ENCODE data around the gene HIGD1A.

Gene HIGD1A

GRCh38 chr3:42804106-42804830 lies at the start of gene HIGD1A:
HIGD1A (minus strand) TSS chr3:42804490; CDS start chr3:42794253, 10,237 bp downstream.
- peak; percentile 79 for DNase-seq (ENCODE audit: low read depth)

- DNase-seq (ENCODE audit: low read depth): no peak
These were observed 49.5 kb upstream of the HIGD1A start for GRCh38 chr3:42853739-42854302.

- no peak for DNase-seq (ENCODE audit: low read depth)
These were observed 48.8 kb upstream of the HIGD1A start for GRCh38 chr3:42853056-42853455.

GRCh38 chr3:42852441-42852840 lies 48.2 kb upstream of the HIGD1A start:
- no peak for DNase-seq (ENCODE audit: low read depth)

- DNase-seq (ENCODE audit: low read depth): no peak
These were observed 47.0 kb upstream of the HIGD1A start for GRCh38 chr3:42851228-42851834.

GRCh38 chr3:42850263-42850662 lies 46.0 kb upstream of the HIGD1A start:
- DNase-seq (ENCODE audit: low read depth): no peak

- DNase-seq (ENCODE audit: low read depth): no peak
These were observed 44.7 kb upstream of the HIGD1A start for GRCh38 chr3:42849017-42849416.

GRCh38 chr3:42847731-42848130 lies 43.4 kb upstream of the HIGD1A start:
- no peak for DNase-seq (ENCODE audit: low read depth)

- no peak for DNase-seq (ENCODE audit: low read depth)
These were observed 42.6 kb upstream of the HIGD1A start for GRCh38 chr3:42846685-42847522.

- no peak for DNase-seq (ENCODE audit: low read depth)
These were observed 40.5 kb upstream of the HIGD1A start for GRCh38 chr3:42844815-42845214.

GRCh38 chr3:42844412-42844713 lies 40.1 kb upstream of the HIGD1A start:
- no peak for DNase-seq (ENCODE audit: low read depth)

- DNase-seq (ENCODE audit: low read depth): no peak
These were observed 39.6 kb upstream of the HIGD1A start for GRCh38 chr3:42843713-42844411.

- no peak for DNase-seq (ENCODE audit: low read depth)
These were observed 37.0 kb upstream of the HIGD1A start for GRCh38 chr3:42841332-42841731.

GRCh38 chr3:42839616-42840015 lies 35.3 kb upstream of the HIGD1A start:
- peak; percentile 34 for DNase-seq (ENCODE audit: low read depth)

GRCh38 chr3:42838571-42838970 lies 34.3 kb upstream of the HIGD1A start:
- no peak for DNase-seq (ENCODE audit: low read depth)

- DNase-seq (ENCODE audit: low read depth): no peak
These were observed 32.1 kb upstream of the HIGD1A start for GRCh38 chr3:42836150-42837123.

GRCh38 chr3:42831321-42831713 lies 27.0 kb upstream of the HIGD1A start:
- DNase-seq (ENCODE audit: low read depth): peak; percentile 27

- no peak for DNase-seq (ENCODE audit: low read depth)
These were observed 26.4 kb upstream of the HIGD1A start for GRCh38 chr3:42830437-42831320.

- DNase-seq (ENCODE audit: low read depth): no peak
These were observed 25.5 kb upstream of the HIGD1A start for GRCh38 chr3:42829628-42830436.
